Activated T-cell treated with anti-CD3 and anti-CD28 coated beads, Interleukin-2, amount 50 U/mL, for 72 hours (primary cell): ENCODE results near the gene PI4KA. TPM values are rescaled to one million over a fixed set of nuclear protein-coding genes. Genes with fewer than 3 reads are reported as not detected.

ENCODE experiments used
- ATAC-seq, 2 donors: fragments of 150-1000 bp; cut with Tn5 transposase; replicated peaks in 1 of 2; 2 replicates each; pipeline ENCODE4 v1.10.0; 2021; ENCODE audit warnings: moderate library complexity in 2 of 2, mild to moderate bottlenecking in 1 of 2
- DNase-seq, 2 donors: peaks; one replicate each; pipeline ENCODE4 v3.0.0; 2021 to 2022; ENCODE audit warnings: mixed read lengths in 1 of 2
- H3K27ac Mint-ChIP-seq: one replicate; pipeline ENCODE4 v1.8.0; 2022; ENCODE audit warnings: mild to moderate bottlenecking, moderate library complexity, mixed read lengths
- H3K27me3 Mint-ChIP-seq: one replicate; pipeline ENCODE4 v1.8.0; 2022; ENCODE audit warnings: low read depth, mixed read lengths
- H3K36me3 Mint-ChIP-seq, 2 donors: one replicate each; pipeline ENCODE4 v1.8.0; 2022; ENCODE audit warnings: mixed read lengths in 2 of 2, mild to moderate bottlenecking in 1 of 2; ENCODE audit not compliant: insufficient read depth in 2 of 2
- H3K4me1 Mint-ChIP-seq: one replicate; pipeline ENCODE4 v1.8.0; 2022; ENCODE audit warnings: low read depth, mixed read lengths
- H3K4me3 Mint-ChIP-seq, 2 donors: one replicate each; pipeline ENCODE4 v1.8.0; 2022; ENCODE audit warnings: mild to moderate bottlenecking in 2 of 2, mixed read lengths in 2 of 2, moderate library complexity in 2 of 2
- H3K9me3 Mint-ChIP-seq, 2 donors: one replicate each; pipeline ENCODE4 v1.8.0; 2022; ENCODE audit warnings: mixed read lengths in 2 of 2
- total RNA-seq, 2 donors: library from RNA; stranded (reverse); gene quantifications; one replicate each; pipeline ENCODE4 v1.2.3, GENCODE V29; 2022

PI4KA gene
- total RNA-seq, 2 donors from 2014 or later, result 60.4 to 63.1 TPM

DNA sequence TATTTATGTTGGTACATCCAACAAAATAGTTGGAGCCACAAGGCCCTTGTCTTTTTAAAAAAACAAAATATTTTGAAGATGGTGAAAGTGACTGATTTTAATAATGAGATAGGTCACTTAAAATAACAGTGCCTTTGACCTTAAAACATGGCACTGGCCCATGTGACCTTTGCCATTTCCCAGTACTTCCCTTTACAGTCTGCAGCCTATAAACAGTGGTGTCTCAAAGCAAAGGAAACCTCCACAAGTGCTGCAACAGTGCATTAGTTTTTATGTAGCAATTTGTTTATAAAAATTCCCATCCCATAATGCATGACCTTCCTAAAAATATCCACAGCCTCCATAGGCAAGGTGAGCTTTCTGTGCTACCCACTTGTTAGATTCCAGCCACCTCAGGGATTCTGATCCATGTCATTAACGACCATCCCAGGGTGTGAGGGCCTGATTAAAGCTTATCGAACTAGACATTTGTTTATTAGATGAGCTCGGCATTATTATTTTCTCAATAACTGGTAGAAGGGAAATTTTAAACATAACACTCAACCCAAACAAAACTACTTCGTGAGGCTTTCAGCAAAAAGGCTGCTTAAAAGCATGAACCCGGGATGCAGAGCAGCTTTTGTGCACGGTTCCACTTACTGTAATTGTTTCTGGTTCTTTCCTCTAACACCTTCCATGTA lies 30.6 kb upstream of the PI4KA start:
- Mint-ChIP-seq H3K27me3 (no peaks in the 10 kb centered on the region), H3K27ac (no peak overlapping the region), H3K36me3 (peaks cover 5% of the 10 kb centered on the region in 2 donors), H3K9me3 (no peaks in the 10 kb centered on the region), H3K4me1 (no peaks in the 10 kb centered on the region), H3K4me3 (no peak overlapping the region)
- no peak for DNase-seq
- ATAC-seq, result no peak

DNA sequence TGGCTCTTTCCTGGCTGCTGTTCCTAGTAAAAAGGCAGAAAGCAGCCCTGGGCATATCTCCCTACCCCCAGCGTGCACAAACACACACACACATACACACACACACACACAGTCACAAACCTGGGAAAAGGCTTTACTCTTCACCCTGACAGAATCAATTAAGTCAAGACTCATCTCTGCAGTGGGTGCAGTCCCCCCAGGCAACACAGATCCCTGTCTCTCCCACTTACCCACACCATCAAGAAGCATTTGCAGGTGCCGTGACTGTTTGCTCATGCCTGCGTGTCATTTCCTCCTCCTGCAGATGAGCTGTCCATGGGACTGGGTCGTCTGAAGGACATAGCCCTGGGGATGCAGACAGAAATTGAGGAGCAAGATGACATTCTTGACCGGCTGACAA lies 28.8 kb upstream of the PI4KA start:
- ATAC-seq (no peak), DNase-seq (no peak)
- H3K4me3 Mint-ChIP-seq, result no peak overlapping the region
- peaks cover 5 to 10% of the 10 kb centered on the region in 2 donors for H3K36me3 Mint-ChIP-seq
- no peak overlapping the region for H3K27ac Mint-ChIP-seq
- H3K4me1 Mint-ChIP-seq, result peaks cover 3% of the 10 kb centered on the region
- no peaks in the 10 kb centered on the region for H3K9me3 Mint-ChIP-seq
- H3K27me3 Mint-ChIP-seq, result no peaks in the 10 kb centered on the region

DNA sequence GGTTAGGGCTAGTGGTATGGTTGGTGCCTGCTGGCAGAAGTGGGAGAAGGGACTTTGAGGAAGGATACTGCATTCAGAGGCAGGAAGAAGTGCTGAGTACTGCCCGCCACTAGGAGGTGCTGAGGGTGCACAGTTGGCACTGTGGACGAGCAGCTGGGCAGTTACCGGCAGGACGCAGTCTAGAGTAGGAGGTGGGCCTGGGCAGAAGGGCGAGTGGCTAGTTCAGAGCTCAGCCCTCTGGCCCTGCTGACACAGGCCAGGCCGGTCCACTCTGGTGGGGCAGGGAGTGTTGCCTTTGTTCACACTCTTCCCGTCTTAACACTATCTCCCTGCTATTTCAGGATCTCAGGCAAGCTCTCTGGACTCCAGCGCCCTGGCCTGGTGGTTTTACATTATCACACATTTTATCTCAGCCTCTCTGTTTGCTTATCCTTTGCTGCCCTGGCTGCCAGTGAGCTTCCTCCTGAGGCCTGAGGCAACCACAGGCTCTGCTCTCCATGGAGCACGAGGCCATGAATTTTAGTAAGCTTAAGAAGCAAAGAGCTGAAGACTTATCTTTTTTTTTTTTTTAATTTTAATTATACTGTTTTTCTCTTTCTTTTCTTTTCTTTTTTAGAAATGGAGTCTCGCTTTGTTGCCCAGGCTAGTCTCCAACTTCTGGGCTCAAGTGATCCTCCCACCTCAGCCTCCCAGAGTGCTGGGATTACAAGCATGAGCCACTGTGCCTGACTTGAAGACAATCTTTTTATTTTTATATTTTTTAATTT lies 27.1 kb upstream of the PI4KA start:
- H3K9me3 Mint-ChIP-seq, result no peaks in the 10 kb centered on the region
- ATAC-seq (peak; percentile 67 to 68), DNase-seq (peak; percentile 33 to 58)
- no peak overlapping the region for H3K27ac Mint-ChIP-seq
- H3K27me3 Mint-ChIP-seq, result no peaks in the 10 kb centered on the region
- no peak overlapping the region for H3K4me3 Mint-ChIP-seq
- peaks cover 6% of the 10 kb centered on the region for H3K4me1 Mint-ChIP-seq
- H3K36me3 Mint-ChIP-seq, result peaks cover 5 to 10% of the 10 kb centered on the region in 2 donors

DNA sequence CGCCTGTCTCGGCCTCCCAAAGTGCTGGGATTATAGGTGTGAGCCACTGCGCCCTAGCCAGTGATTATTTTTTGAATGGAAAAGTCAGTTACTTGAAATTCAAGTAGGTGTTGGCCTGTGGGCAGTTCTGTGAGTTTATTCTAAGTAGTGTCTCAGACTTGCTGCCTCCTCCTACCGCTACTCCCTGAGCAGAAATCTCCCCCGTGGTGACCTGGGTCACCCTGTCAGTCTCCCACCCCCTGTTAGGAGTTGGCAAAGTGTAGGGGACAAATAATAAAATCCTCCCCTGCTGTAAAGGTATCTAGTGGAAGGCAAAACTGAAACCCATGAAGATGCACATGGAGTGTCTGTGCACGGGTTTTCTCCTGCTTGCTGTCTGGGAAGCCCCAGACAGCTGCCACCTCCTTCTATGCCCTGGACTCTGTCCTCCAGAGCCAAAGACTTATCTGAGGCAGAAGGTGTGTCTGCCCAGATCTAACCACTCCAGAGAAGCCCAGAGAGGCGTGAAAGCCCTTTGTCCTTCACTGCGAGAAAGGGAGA lies 26.5 kb upstream of the PI4KA start:
- DNase-seq, result no peak
- Mint-ChIP-seq H3K27me3 (no peaks in the 10 kb centered on the region), H3K9me3 (no peaks in the 10 kb centered on the region), H3K36me3 (peaks cover 5 to 10% of the 10 kb centered on the region in 2 donors), H3K27ac (no peak overlapping the region), H3K4me1 (peaks cover 6% of the 10 kb centered on the region), H3K4me3 (no peak overlapping the region)
- peak in 1 of 2 donors; percentile 5 for ATAC-seq

DNA sequence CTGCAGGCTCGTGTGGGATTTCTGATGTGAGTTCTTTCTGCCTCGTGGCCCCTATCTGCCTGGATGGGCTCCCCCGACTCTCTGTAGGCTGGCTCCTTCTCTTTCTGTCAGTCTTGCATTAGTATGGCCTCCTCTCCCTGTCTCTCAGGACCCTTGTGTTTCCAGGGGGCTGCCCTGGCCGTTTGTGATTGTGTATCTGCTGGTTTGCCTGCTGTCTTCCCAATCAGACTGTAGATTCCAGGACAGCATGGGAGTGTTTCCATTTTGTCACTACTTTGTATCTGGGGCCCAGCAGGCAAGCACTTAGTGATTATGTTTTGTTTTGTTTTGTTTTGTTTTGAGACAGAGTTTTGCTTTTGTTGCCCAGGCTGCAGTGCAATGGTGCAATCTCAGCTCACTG lies 25.8 kb upstream of the PI4KA start:
- DNase-seq (no peak), ATAC-seq (no peak)
- Mint-ChIP-seq H3K9me3 (no peaks in the 10 kb centered on the region), H3K4me3 (no peak overlapping the region), H3K27me3 (no peaks in the 10 kb centered on the region), H3K4me1 (peaks cover 6% of the 10 kb centered on the region), H3K36me3 (peaks cover 5 to 8% of the 10 kb centered on the region in 2 donors), H3K27ac (no peak overlapping the region)

DNA sequence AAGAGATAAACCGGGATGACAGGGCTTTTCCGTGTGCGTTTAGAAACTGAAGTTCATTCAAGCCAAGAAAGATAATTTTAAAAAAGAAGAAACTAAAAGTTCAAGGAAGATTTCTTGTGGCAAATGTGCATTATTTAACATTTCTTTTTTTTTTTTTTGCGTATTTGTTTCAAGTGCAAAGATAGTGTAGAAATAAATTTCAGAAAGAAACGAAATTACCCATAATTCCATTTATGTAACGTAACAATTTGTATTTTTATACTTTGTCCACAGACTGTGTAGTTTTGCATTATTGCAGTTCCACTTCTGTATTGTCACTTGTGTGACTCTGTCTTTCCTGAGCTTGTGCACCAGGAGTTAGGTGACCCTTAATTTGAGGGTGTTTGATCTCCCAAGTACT lies 24.2 kb upstream of the PI4KA start:
- Mint-ChIP-seq H3K9me3 (no peaks in the 10 kb centered on the region), H3K36me3 (peaks cover 3 to 7% of the 10 kb centered on the region in 2 donors), H3K4me1 (peaks cover 6% of the 10 kb centered on the region), H3K4me3 (no peak overlapping the region), H3K27ac (no peak overlapping the region), H3K27me3 (no peaks in the 10 kb centered on the region)
- no peak for ATAC-seq
- no peak for DNase-seq

DNA sequence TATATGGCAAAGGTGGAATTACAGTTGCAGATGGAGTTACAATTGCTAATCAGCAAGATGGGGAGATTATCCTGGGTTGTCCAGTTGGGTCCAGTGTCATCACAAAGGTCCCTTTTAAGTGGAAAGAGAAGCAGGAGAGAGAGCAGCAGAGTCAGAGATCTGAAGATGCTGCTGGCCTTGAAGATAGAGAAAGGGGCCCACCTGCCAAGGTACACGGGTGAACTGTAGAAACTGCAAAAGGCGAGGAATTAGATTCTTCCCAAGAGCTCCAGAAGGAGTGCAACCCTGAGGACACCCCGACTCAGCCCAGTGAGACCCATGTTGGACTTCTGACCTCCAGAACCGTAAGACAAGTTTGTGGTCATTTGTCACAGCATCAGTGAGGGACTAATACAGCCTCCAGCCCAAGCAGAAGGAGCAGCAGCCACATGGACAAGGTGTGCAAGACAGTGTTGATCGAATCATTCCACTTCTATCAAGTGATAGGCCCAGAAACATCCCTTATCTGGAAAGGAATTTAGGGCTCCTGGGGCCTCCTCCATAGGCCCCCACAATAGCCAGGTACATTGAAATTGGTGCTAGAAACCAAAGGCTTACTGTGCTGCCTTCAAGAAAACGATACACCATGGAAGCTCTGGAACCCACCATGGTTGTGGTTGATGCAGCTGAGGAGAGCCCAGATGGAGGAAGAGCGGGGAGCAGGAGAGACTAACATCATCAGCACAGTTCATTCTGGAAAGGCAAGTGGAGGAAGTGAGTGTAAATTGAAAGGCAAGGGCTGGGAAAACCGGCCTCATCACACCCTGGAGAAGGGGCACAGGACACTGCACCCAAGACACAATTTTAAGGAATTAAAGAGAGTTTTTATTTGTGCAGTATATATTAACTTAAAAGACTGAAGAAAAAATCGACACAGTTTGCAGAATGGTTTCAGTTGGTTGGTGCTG lies 23.5 kb upstream of the PI4KA start:
- H3K27me3 Mint-ChIP-seq, result no peaks in the 10 kb centered on the region
- H3K4me1 Mint-ChIP-seq, result peaks cover 6% of the 10 kb centered on the region
- ATAC-seq, result no peak
- no peaks in the 10 kb centered on the region for H3K9me3 Mint-ChIP-seq
- peaks cover 0 to 6% of the 10 kb centered on the region in 2 donors for H3K36me3 Mint-ChIP-seq
- no peak for DNase-seq
- no peak overlapping the region for H3K4me3 Mint-ChIP-seq
- no peak overlapping the region for H3K27ac Mint-ChIP-seq

DNA sequence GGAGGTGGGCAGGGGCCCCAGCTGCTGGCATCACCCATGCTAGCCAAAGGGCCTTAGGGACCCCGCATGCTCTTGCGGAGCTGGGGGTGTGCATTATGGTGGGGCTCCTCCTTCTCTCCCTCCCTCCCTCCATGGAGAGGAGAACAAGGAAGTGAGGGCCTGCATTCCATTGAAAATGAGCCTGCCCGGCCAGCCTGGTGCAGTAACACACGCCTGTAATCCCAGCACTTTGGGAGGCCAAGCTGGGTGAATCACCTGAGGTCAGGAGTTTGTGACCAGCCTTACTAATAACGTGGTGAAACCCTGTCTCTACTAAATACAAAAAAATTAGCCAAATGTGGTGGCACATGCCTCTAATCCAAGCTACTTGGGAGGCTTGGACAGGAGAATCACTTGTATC lies 22.6 kb upstream of the PI4KA start:
- peaks cover 6% of the 10 kb centered on the region for H3K4me1 Mint-ChIP-seq
- ATAC-seq (no peak), DNase-seq (no peak)
- no peaks in the 10 kb centered on the region for H3K9me3 Mint-ChIP-seq
- no peak overlapping the region for H3K27ac Mint-ChIP-seq
- no peaks in the 10 kb centered on the region for H3K27me3 Mint-ChIP-seq
- H3K36me3 Mint-ChIP-seq, result peaks cover 1 to 6% of the 10 kb centered on the region in 2 donors
- no peak overlapping the region for H3K4me3 Mint-ChIP-seq

DNA sequence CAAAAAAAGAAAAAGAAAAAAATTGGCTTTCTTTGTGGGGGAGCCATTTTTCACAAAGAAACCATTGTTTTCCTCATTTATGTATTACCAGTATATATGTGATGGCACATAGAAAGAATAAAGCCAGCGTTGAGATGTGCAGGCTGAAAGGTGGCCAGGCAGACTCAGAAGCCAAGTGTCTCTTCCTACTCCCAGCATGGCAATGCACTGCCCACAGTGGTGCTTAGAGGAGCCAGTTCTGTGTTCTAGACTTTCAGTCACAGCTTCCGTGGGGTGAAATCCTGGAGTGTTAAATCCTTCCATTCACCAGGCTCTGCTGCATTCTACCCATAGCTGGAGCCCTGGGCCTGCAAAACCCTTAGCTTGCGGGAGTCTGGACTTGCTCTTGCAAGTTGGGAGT lies 19.1 kb upstream of the PI4KA start:
- DNase-seq (no peak), ATAC-seq (no peak)
- Mint-ChIP-seq H3K27me3 (no peaks in the 10 kb centered on the region), H3K9me3 (no peaks in the 10 kb centered on the region), H3K4me1 (peaks cover 6% of the 10 kb centered on the region), H3K27ac (no peak overlapping the region), H3K4me3 (no peak overlapping the region), H3K36me3 (peaks cover 0 to 3% of the 10 kb centered on the region in 2 donors)

DNA sequence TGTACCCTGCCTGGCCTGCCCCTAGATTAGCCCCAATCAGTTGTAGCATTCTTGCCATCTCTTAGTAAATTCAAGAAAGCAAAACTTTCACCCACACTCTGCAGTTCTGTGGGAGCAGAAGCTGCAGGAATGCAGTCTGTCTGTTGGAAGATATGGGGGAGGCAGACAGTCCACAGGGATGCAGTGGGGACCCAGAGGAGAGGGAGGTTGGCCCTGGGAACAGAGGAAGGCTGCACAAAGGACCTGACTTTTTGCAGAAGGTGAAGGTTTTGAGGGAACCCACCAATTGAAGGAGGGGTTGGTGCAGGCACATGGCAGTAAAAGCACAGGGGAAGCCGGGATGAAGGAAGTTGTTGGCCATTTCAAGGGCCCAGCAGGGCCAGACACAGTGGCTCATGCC lies 16.7 kb upstream of the PI4KA start:
- DNase-seq (no peak), ATAC-seq (no peak)
- no peaks in the 10 kb centered on the region for H3K4me1 Mint-ChIP-seq
- no peaks in the 10 kb centered on the region for H3K9me3 Mint-ChIP-seq
- peaks cover 0 to 3% of the 10 kb centered on the region in 2 donors for H3K36me3 Mint-ChIP-seq
- no peak overlapping the region for H3K27ac Mint-ChIP-seq
- no peak overlapping the region for H3K4me3 Mint-ChIP-seq
- no peaks in the 10 kb centered on the region for H3K27me3 Mint-ChIP-seq

DNA sequence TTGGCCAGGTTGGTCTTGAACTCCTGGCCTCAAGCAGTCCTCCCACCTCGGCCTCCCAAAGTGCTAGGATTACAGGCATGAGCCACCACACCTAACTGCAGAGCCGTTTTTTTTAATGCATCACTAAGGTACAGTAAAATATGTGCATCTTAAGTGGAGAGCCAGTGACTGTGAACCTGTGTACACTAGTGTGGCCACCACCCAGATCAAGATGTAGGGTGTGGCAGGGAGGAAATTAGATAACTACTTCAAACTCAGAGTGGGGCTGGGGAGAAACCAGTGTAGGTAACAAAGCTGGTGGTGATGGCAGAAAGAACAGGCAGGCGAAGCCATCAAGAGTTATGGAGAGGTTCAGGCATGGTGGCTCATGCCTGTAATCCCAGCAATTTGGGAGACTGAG lies 14.6 kb upstream of the PI4KA start:
- H3K4me1 Mint-ChIP-seq, result no peaks in the 10 kb centered on the region
- H3K27ac Mint-ChIP-seq, result no peak overlapping the region
- ATAC-seq, result no peak
- H3K9me3 Mint-ChIP-seq, result no peaks in the 10 kb centered on the region
- DNase-seq, result no peak
- no peak overlapping the region for H3K4me3 Mint-ChIP-seq
- H3K27me3 Mint-ChIP-seq, result no peaks in the 10 kb centered on the region
- peaks cover 0 to 3% of the 10 kb centered on the region in 2 donors for H3K36me3 Mint-ChIP-seq

DNA sequence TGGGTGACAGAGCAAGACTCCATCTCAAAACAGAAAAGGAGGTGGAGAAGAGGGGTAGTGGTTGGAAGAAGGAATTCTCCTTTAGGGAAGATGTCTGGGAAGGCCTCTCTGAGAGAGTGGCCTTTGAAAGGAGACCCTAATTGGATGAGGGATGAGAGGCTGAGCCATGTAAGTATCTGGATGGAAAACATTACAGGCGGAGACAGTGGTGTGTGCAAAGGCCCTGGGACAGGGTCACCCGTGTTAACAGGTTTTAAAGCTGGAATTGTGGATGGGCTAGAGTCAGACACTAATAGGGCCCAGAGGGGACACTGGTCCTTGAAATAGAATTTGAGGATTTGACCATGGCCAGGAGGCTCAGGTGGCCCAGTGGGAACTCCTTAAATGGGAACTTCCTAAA lies 10.6 kb upstream of the PI4KA start:
- Mint-ChIP-seq H3K4me3 (no peak overlapping the region), H3K9me3 (no peaks in the 10 kb centered on the region), H3K36me3 (peaks cover 0 to 2% of the 10 kb centered on the region in 2 donors), H3K4me1 (peaks cover 12% of the 10 kb centered on the region), H3K27ac (no peak overlapping the region), H3K27me3 (no peaks in the 10 kb centered on the region)
- ATAC-seq, result no peak
- no peak for DNase-seq
